Endothelial cell of umbilical vein (primary cell): ENCODE data around the gene CTSA. TPM values are rescaled to one million over a fixed set of nuclear protein-coding genes. Genes with fewer than 3 reads are reported as not detected.

ENCODE experiments used
- BruUV-seq: library from RNA; stranded (reverse); fragments of 400-500 nt; replicated peaks from 2 replicates; lab custom pipeline; 2021; lab: Mats Ljungman, UMichigan
- CTCF ChIA-PET: fragments of 300-600, 350-600 bp; sonication (Branson Sonifier 250); formaldehyde crosslinking; loops from one replicate; lab custom pipeline; 2021; ENCODE audit warnings: antibody characterized with exemption, inconsistent platforms; lab: Charles Lee
- POLR2A ChIA-PET: fragments of 300-600, 350-600 bp; sonication (Branson Sonifier 250); formaldehyde crosslinking; loops from one replicate; lab custom pipeline; 2021; ENCODE audit warnings: antibody characterized with exemption, inconsistent platforms; lab: Charles Lee
- DNase-seq: peaks from one replicate; pipeline ENCODE4 v3.0.0-alpha.2; 2011; ENCODE audit warnings: low read depth, low spot score
- FAIRE-seq: peaks from 2 replicates; lab custom pipeline; 2011; peaks lifted over from hg19 to GRCh38; lab: Jason Lieb, UNC
- H2AFZ ChIP-seq: 2 replicates; pipeline ENCODE4 v1.6.0; 2012; ENCODE audit warnings: low read depth, low read length, control low read depth, inconsistent platforms
- H3K27ac ChIP-seq: 2 replicates; pipeline ENCODE4 v1.5.1; 2011; ENCODE audit warnings: low read depth, mild to moderate bottlenecking, control low read depth, low read length, moderate library complexity; ENCODE audit not compliant: insufficient read depth
- H3K27me3 ChIP-seq, 2 experiments: 2 replicates each; pipeline versions ENCODE4 v1.6.0 to v1.6.1; 2011; ENCODE audit warnings: low read length in 2 of 2, mixed read lengths in 1 of 2; ENCODE audit not compliant: control insufficient read depth in 2 of 2, insufficient read depth in 2 of 2
- H3K36me3 ChIP-seq, 2 experiments: 2 replicates in 1 of 2; 3 replicates in 1 of 2; pipeline ENCODE4 v1.5.1; 2011; ENCODE audit warnings: low read length in 2 of 2, mild to moderate bottlenecking in 1 of 2, moderate library complexity in 1 of 2; ENCODE audit not compliant: control insufficient read depth in 2 of 2, insufficient read depth in 2 of 2; ENCODE audit errors: extremely low read depth in 1 of 2
- H3K4me1 ChIP-seq: 3 replicates; pipeline ENCODE4 v1.5.1; 2011; ENCODE audit warnings: mild to moderate bottlenecking, low read length; ENCODE audit not compliant: control insufficient read depth, insufficient read depth; ENCODE audit errors: extremely low read depth
- H3K4me2 ChIP-seq: 2 replicates; pipeline ENCODE4 v1.6.1; 2011; ENCODE audit warnings: low read length, control low read depth, mixed read lengths; ENCODE audit not compliant: insufficient read depth
- H3K4me3 ChIP-seq, 3 experiments: fragments of 200-600 bp in 1 of 3; sonication (generic), shearing (Covaris generic) in 1 of 3; replicated peaks in 1 of 3; 2 replicates each; pipeline ENCODE4 v1.5.1; 2011 to 2016; ENCODE audit warnings: control low read depth in 3 of 3, low read length in 3 of 3, mild to moderate bottlenecking in 2 of 3, inconsistent platforms in 1 of 3, low read depth in 1 of 3, moderate library complexity in 1 of 3; ENCODE audit not compliant: insufficient read depth in 1 of 3
- H3K79me2 ChIP-seq: 2 replicates; pipeline ENCODE4 v1.6.0; 2012; ENCODE audit warnings: low read length, inconsistent platforms; ENCODE audit not compliant: control insufficient read depth, insufficient read depth
- H3K9ac ChIP-seq: replicated peaks from 2 replicates; pipeline ENCODE3; 2011; ENCODE audit warnings: low read length, control low read depth; ENCODE audit not compliant: insufficient read depth; ENCODE audit errors: extremely low read depth
- H3K9me1 ChIP-seq: replicated peaks from 3 replicates; pipeline ENCODE4 v1.6.0; 2011; ENCODE audit warnings: mild to moderate bottlenecking, low read length; ENCODE audit not compliant: control insufficient read depth, insufficient read depth; ENCODE audit errors: extremely low read depth
- H3K9me3 ChIP-seq: replicated peaks from 2 replicates; pipeline ENCODE4 v1.5.1; 2012; ENCODE audit warnings: low read length, inconsistent platforms; ENCODE audit not compliant: control insufficient read depth, insufficient read depth
- H4K20me1 ChIP-seq: replicated peaks from 2 replicates; pipeline ENCODE3; 2011; ENCODE audit warnings: mild to moderate bottlenecking, low read length; ENCODE audit not compliant: control insufficient read depth, insufficient read depth; ENCODE audit errors: extremely low read depth
- CTCF ChIP-seq, 2 donors: IDR thresholded peaks; 1 replicate in 1 of 2; 2 replicates in 1 of 2; pipeline ENCODE4 v1.5.1; 2011; ENCODE audit warnings: low read length in 2 of 2, mild to moderate bottlenecking in 2 of 2, moderate library complexity in 2 of 2, control low read depth in 1 of 2, inconsistent platforms in 1 of 2, low read depth in 1 of 2; ENCODE audit not compliant: insufficient read depth in 1 of 2; ENCODE audit errors: extremely low read depth in 1 of 2
- EZH2 ChIP-seq: IDR thresholded peaks from 2 replicates; pipeline ENCODE4 v1.6.1; 2012; ENCODE audit warnings: borderline replicate concordance, low read depth, mild to moderate bottlenecking, moderate library complexity, low read length, inconsistent platforms; ENCODE audit not compliant: severe bottlenecking
- FOS ChIP-seq: IDR thresholded peaks from 2 replicates; pipeline ENCODE4 v1.6.1; 2011; ENCODE audit warnings: mild to moderate bottlenecking, low read length, moderate library complexity, borderline replicate concordance; ENCODE audit not compliant: insufficient read depth
- GATA2 ChIP-seq: IDR thresholded peaks from 2 replicates; pipeline ENCODE4 v1.7.0; 2011; ENCODE audit warnings: low read depth, mild to moderate bottlenecking, moderate library complexity, mixed read lengths, low read length; ENCODE audit not compliant: insufficient read length, insufficient read depth
- JUN ChIP-seq: IDR thresholded peaks from 2 replicates; pipeline ENCODE4 v1.6.1; 2011; ENCODE audit warnings: borderline replicate concordance, low read depth; ENCODE audit not compliant: insufficient read length, insufficient read depth
- MAX ChIP-seq: IDR thresholded peaks from 2 replicates; pipeline ENCODE4 v1.6.1; 2011; ENCODE audit not compliant: insufficient read depth, insufficient read length
- POLR2AphosphoS5 ChIP-seq: IDR thresholded peaks from 2 replicates; pipeline ENCODE4 v1.6.1; 2012; ENCODE audit warnings: low read depth, mild to moderate bottlenecking, control low read depth, low read length, moderate library complexity; ENCODE audit not compliant: insufficient read depth
- dilution Hi-C: fragments of 300-500 bp; cut with MboI; formaldehyde crosslinking; loops from one replicate; pipeline ENCODE4 v1.15.0; 2019; ENCODE audit warnings: low sequenced_read_pairs; ENCODE audit not compliant: extremely low pct_ligation_motif_present
- intact Hi-C: fragments of 100-400 bp; cut with micrococcal nuclease; formaldehyde crosslinking; loops from one replicate; pipeline ENCODE4 v1.10.0; 2022
- polyA plus RNA-seq, 4 experiments: library from polyadenylated mRNA; depleted of rRNA in 3 of 4; stranded (reverse) in 3 of 4; unstranded in 1 of 4; fragments of >200 nt; gene quantifications; 2 replicates each; pipeline versions ENCODE4 v1.2.1 to v1.2.3, GENCODE V29; 2011 to 2012; ENCODE audit warnings: missing spikeins in 1 of 4
- total RNA-seq: library from RNA; stranded (reverse); gene quantifications from 2 replicates; pipeline ENCODE4 v1.2.3, GENCODE V29; 2021

The CTSA gene
- total and polyA plus RNA-seq, 2 donors (not counting 3 experiments of a cell fraction or from before 2014, with no cell fraction given) = 169 to 409 TPM

- Histone ChIP-seq H3K4me2 (peak overlapping the region; percentile 73), H3K9ac (peak overlapping the region; percentile 65), H4K20me1 (no peaks in the 10 kb centered on the region), H3K79me2 (no peaks in the 10 kb centered on the region), H3K27ac (no peak overlapping the region), H3K36me3 (peaks cover 4 to 21% of the 10 kb centered on the region in 2 experiments), H3K4me1 (peaks cover 22% of the 10 kb centered on the region), H3K27me3 (no peaks in the 10 kb centered on the region), H3K9me1 (no peaks in the 10 kb centered on the region), H3K4me3 (peak overlapping the region in 2 of 3 experiments; percentile 47 to 81), H2AFZ (no peak overlapping the region), H3K9me3 (no peaks in the 10 kb centered on the region)
- ChIA-PET POLR2A (interaction anchor here (0.6 to 3.5 kb wide), 3 partner anchors 20 to 65 kb away, joined by 3 to 26 read pairs (median 3); partner anchors contain the start of genes PCIF1 and PLTP), CTCF (interaction anchor here (0.7 to 4.9 kb wide), 6 partner anchors 18 to 78 kb away, joined by 3 to 50 read pairs (median 28); partner anchors contain the start of genes PCIF1, PLTP and ZNF335)
- intact Hi-C loops = no loop called here
- BruUV-seq = no TSS peak
- DNase-seq = peak; percentile 35
- dilution Hi-C loops = no loop called here
- FAIRE-seq = peak; percentile 70
- peak in 1 of 2 donors; percentile 5 for TF ChIP-seq CTCF (IDR thresholded peaks at IDR 0.05; ENCODE audit: extremely low read depth in 1 of 2, insufficient read depth in 1 of 2, low read depth in 1 of 2, low read length in 2 of 2)
- no peak for TF ChIP-seq MAX
- no peak for TF ChIP-seq POLR2AphosphoS5
- TF ChIP-seq FOS = no peak
- no peak for TF ChIP-seq JUN
- no peak for TF ChIP-seq GATA2
- no peak for TF ChIP-seq EZH2
Measured at GRCh38 chr20:45892049-45892825, 1.1 kb downstream of the CTSA start.
